SK-N-SH (cell line): ENCODE measurements around the gene TMEM150A.
"Not testable (repeated sequence)": the region's sequence is repeated elsewhere in the genome, so short reads cannot be mapped to it uniquely, and the experiment has no call there.

Experiments used
- CHD2 ChIP-seq: fragments of 150-350 bp; IDR thresholded peaks from 2 replicates; pipeline ENCODE4 v1.6.1; 2018; ENCODE audit warnings: low read length; ENCODE audit not compliant: partially characterized antibody
- CTCF ChIP-seq: fragments of 200-600 bp; sonication (generic); IDR thresholded peaks from 2 replicates; pipeline ENCODE4 v1.6.1; 2017; ENCODE audit warnings: antibody characterized with exemption, mild to moderate bottlenecking, moderate library complexity
- EZH2phosphoT487 ChIP-seq: fragments of 200-600 bp; sonication (generic); IDR thresholded peaks from 2 replicates; pipeline ENCODE4 v1.6.1; 2017; ENCODE audit warnings: low read depth, mixed run types, mild to moderate bottlenecking, antibody characterized with exemption, moderate library complexity, borderline replicate concordance
- FOXM1 ChIP-seq: IDR thresholded peaks from 2 replicates; pipeline ENCODE4 v1.4.0; 2012; ENCODE audit warnings: low read depth, mild to moderate bottlenecking
- JUND ChIP-seq: IDR thresholded peaks from 2 replicates; pipeline ENCODE4 v1.4.0; 2012
- MAX ChIP-seq: IDR thresholded peaks from 2 replicates; pipeline ENCODE4 v1.4.0; 2012; ENCODE audit warnings: low read depth
- MXI1 ChIP-seq: IDR thresholded peaks from 2 replicates; pipeline ENCODE4 v1.6.1; 2012; ENCODE audit warnings: mild to moderate bottlenecking, low read depth, low read length, improper control_type of control experiment
- NRF1 ChIP-seq: IDR thresholded peaks from 2 replicates; pipeline ENCODE4 v1.6.1; 2012; ENCODE audit warnings: low read depth, mild to moderate bottlenecking, low read length
- RAD21 ChIP-seq: IDR thresholded peaks from 2 replicates; pipeline ENCODE4 v1.6.1; 2012; ENCODE audit warnings: mild to moderate bottlenecking, low read length
- REST ChIP-seq: IDR thresholded peaks from 2 replicates; pipeline ENCODE4 v1.6.1; 2012; ENCODE audit warnings: mild to moderate bottlenecking, low read depth, low read length, moderate library complexity
- TAF1 ChIP-seq: IDR thresholded peaks from 2 replicates; pipeline ENCODE4 v1.6.1; 2012; ENCODE audit warnings: low read depth, mild to moderate bottlenecking, low read length, moderate library complexity, borderline replicate concordance
- TCF12 ChIP-seq: IDR thresholded peaks from 2 replicates; pipeline ENCODE4 v1.4.0; 2012

GRCh38 chr2:85592299-85592698 lies 10.2 kb downstream of the TMEM150A start:
- TF ChIP-seq CTCF, FOXM1, JUND, RAD21, MAX, TCF12, TAF1, MXI1, NRF1, REST, EZH2phosphoT487, CHD2: not testable (repeated sequence)
